ENCODE results near the gene IKZF4. TPM values are rescaled to one million over a fixed set of nuclear protein-coding genes. Genes with fewer than 3 reads are reported as not detected.
"Not testable (repeated sequence)": the region's sequence is repeated elsewhere in the genome, so short reads cannot be mapped to it uniquely, and the experiment has no call there.

IKZF4 gene
- total RNA-seq, 2 donors from 2014 or later, result 3.9 to 9.4 TPM

DNA sequence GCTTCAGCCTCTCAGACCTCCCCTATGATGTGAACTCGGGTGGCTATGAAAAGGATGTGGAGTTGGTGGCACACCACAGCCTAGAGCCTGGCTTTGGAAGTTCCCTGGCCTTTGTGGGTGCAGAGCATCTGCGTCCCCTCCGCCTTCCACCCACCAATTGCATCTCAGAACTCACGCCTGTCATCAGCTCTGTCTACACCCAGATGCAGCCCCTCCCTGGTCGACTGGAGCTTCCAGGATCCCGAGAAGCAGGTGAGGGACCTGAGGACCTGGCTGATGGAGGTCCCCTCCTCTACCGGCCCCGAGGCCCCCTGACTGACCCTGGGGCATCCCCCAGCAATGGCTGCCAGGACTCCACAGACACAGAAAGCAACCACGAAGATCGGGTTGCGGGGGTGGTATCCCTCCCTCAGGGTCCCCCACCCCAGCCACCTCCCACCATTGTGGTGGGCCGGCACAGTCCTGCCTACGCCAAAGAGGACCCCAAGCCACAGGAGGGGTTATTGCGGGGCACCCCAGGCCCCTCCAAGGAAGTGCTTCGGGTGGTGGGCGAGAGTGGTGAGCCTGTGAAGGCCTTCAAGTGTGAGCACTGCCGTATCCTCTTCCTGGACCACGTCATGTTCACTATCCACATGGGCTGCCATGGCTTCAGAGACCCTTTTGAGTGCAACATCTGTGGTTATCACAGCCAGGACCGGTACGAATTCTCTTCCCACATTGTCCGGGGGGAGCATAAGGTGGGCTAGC lies 13.9 kb downstream of the IKZF4 start:
- Mint-ChIP-seq H3K36me3 (ENCODE audit: low read depth) (peaks cover 10% of the 10 kb centered on the region), H3K27me3 (no peaks in the 10 kb centered on the region), H3K4me1 (peaks cover 12% of the 10 kb centered on the region), H3K4me3 (no peak overlapping the region), H3K27ac (peak overlapping the region; percentile 78)
- ATAC-seq (peak; percentile 75), DNase-seq (peak in 1 of 3 donors; percentile 13)
- no peaks in the 10 kb centered on the region for H3K9me3 ChIP-seq (ENCODE audit: control insufficient read depth, low read length, poor library complexity, severe bottlenecking)

- no peaks in the 10 kb centered on the region for H3K9me3 ChIP-seq (ENCODE audit: control insufficient read depth, low read length, poor library complexity, severe bottlenecking)
- H3K4me3 Mint-ChIP-seq, result no peak overlapping the region
- H3K27ac Mint-ChIP-seq, result peak overlapping the region; percentile 41
- H3K27me3 Mint-ChIP-seq, result no peaks in the 10 kb centered on the region
- DNase-seq, result no peak
- H3K4me1 Mint-ChIP-seq, result peaks cover 11% of the 10 kb centered on the region
- H3K36me3 Mint-ChIP-seq (ENCODE audit: low read depth), result peaks cover 13% of the 10 kb centered on the region
- no peak for ATAC-seq
Measured at GRCh38 chr12:56037161-56037560, 16.3 kb downstream of the IKZF4 start.

DNA sequence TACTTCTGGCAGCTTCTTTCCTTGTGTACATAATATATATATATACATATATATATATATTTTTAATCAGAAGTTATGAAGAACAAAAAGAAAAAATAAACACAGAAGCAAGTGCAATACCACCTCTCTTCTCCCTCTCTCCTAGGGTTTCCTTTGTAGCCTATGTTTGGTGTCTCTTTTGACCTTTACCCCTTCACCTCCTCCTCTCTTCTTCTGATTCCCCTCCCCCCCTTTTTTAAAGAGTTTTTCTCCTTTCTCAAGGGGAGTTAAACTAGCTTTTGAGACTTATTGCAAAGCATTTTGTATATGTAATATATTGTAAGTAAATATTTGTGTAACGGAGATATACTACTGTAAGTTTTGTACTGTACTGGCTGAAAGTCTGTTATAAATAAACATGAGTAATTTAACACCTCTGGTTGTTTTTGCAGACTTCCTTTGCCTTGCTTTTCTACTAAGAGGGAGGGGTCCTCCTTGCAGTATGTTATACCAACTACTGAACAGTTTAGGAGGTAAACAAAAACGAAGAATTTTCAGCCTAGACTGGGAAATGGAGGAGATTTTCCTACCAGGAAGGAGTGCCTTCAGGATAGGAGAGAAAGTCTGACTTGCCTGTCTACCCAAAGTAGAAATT lies 17.3 kb downstream of the IKZF4 start:
- Mint-ChIP-seq H3K27me3 (no peaks in the 10 kb centered on the region), H3K27ac (peak overlapping the region; percentile 41), H3K36me3 (ENCODE audit: low read depth) (peaks cover 13% of the 10 kb centered on the region), H3K4me1 (peaks cover 17% of the 10 kb centered on the region), H3K4me3 (no peak overlapping the region)
- ATAC-seq (no peak), DNase-seq (no peak)
- no peaks in the 10 kb centered on the region for H3K9me3 ChIP-seq (ENCODE audit: control insufficient read depth, low read length, poor library complexity, severe bottlenecking)

- H3K9me3 ChIP-seq (ENCODE audit: control insufficient read depth, low read length, poor library complexity, severe bottlenecking), result no peaks in the 10 kb centered on the region
- Mint-ChIP-seq H3K27me3 (no peaks in the 10 kb centered on the region), H3K36me3 (ENCODE audit: low read depth) (peaks cover 13% of the 10 kb centered on the region), H3K4me1 (peaks cover 21% of the 10 kb centered on the region), H3K4me3 (no peak overlapping the region), H3K27ac (peak overlapping the region; percentile 98)
- DNase-seq (no peak), ATAC-seq (no peak)
Measured at GRCh38 chr12:56040151-56040550, 19.3 kb downstream of the IKZF4 start.

GRCh38 chr12:56040963-56041551 lies 20.2 kb downstream of the IKZF4 start:
- peaks cover 7% of the 10 kb centered on the region for H3K36me3 Mint-ChIP-seq (ENCODE audit: low read depth)
- H3K27me3 Mint-ChIP-seq, result no peaks in the 10 kb centered on the region
- DNase-seq, result no peak
- peaks cover 18% of the 10 kb centered on the region for H3K4me1 Mint-ChIP-seq
- ATAC-seq, result peak; percentile 1
- H3K9me3 ChIP-seq (ENCODE audit: control insufficient read depth, low read length, poor library complexity, severe bottlenecking), result no peaks in the 10 kb centered on the region
- H3K27ac Mint-ChIP-seq, result peak overlapping the region; percentile 98
- H3K4me3 Mint-ChIP-seq, result peak overlapping the region; percentile 98

GRCh38 chr12:56041552-56042429 lies 20.9 kb downstream of the IKZF4 start, which contains the start of gene RPS26:
Gene RPS26 (plus strand): TSS chr12:56041918. CDS start chr12:56042167, 249 bp downstream.
- peak within 1 kb of the TSS; percentile 98 for H3K27ac Mint-ChIP-seq
- H3K36me3 Mint-ChIP-seq (ENCODE audit: low read depth), result peaks cover 7% of the 10 kb centered on the region
- no peaks in the 10 kb centered on the region for H3K27me3 Mint-ChIP-seq
- H3K4me1 Mint-ChIP-seq, result peaks cover 21% of the 10 kb centered on the region
- DNase-seq, result peak; percentile 77 to 91 (median 86)
- peak; percentile 93 for ATAC-seq
- H3K9me3 ChIP-seq (ENCODE audit: control insufficient read depth, low read length, poor library complexity, severe bottlenecking), result no peaks in the 10 kb centered on the region
- H3K4me3 Mint-ChIP-seq, result peak within 1 kb of the TSS; percentile 98

DNA sequence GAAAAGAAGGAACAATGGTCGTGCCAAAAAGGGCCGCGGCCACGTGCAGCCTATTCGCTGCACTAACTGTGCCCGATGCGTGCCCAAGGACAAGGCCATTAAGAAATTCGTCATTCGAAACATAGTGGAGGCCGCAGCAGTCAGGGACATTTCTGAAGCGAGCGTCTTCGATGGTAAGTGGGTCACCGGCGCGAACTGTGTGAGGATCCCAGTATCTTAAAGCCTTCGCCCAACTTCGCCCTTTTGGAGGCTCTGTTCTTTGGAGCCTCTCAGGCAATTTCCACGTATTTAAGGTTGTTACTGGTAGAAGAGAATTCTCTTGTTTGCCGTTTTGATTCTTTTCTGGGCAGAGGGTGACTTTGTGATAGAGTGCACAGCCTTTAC lies 21.6 kb downstream of the IKZF4 start:
- H3K27ac Mint-ChIP-seq, result peak overlapping the region; percentile 98
- not testable (repeated sequence) for H3K27me3 Mint-ChIP-seq
- H3K4me1 Mint-ChIP-seq, result peaks cover 24% of the 10 kb centered on the region

DNA sequence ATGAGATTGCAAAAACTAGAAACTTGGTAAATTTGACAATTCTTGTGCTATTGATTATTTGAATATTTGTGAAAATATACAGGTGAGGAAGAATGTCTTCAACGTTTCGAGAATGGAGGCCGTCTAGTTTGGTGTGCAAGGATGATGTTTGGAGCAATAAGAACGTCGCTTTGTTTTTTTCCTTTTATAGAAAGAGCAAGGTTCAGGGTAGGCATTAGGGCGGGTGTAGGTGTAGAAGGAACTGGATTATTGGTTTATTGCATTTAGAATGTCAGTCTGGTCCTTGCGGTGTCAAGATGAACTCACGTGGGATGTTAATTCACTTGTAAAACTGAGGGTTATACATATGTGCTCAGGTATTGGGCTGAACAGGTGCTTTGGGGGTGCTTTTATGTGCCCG lies 22.0 kb downstream of the IKZF4 start:
- Mint-ChIP-seq H3K4me1 (peaks cover 24% of the 10 kb centered on the region), H3K36me3 (ENCODE audit: low read depth) (peaks cover 7% of the 10 kb centered on the region), H3K27me3 (no peaks in the 10 kb centered on the region), H3K4me3 (peak overlapping the region; percentile 98), H3K27ac (peak overlapping the region; percentile 98)
- no peak for DNase-seq
- ATAC-seq, result no peak
- H3K9me3 ChIP-seq (ENCODE audit: control insufficient read depth, low read length, poor library complexity, severe bottlenecking), result no peaks in the 10 kb centered on the region

More for the DNA sequence above, 21.6 kb downstream of the IKZF4 start:
- not testable (repeated sequence) for ATAC-seq; DNase-seq; H3K36me3 Mint-ChIP-seq (ENCODE audit: low read depth); H3K9me3 ChIP-seq (ENCODE audit: control insufficient read depth, low read length, poor library complexity, severe bottlenecking)
- peak overlapping the region; percentile 98 for H3K4me3 Mint-ChIP-seq

DNA sequence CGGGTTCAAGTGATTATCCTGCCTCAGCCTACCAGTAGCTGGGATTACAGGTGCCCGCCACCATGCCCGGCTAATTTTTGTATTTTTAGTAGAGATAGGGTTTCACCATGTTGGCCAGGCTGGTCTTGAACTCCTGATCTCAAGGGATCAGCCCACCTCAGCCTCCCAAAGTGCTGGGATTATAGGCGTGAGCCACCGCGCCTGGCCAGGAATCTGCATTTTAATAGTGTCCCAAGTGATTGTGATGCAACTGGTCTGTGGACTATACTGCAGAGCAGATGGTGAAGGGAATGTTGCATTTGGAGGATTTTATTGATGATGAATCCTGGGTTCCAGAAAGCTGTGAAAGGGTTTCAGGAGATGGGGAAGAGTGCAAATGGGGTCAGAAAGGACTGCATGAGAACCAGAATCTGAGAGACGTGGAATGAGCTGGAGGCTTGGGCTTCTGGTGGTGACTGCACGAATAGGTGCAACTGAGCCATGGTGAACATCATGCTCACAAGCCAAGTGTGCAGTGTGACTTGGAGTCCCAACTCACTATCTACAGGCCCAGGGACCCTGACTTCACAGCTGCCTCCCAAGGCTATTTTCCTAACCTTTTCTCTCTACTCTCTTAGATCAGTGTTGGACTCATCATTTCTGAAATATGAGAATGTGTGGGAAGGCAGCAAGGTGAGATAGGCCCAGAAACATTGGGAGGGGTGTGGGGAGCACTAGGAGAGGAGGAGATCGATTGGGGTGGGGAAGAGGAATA lies 25.4 kb downstream of the IKZF4 start:
- no peak for DNase-seq
- peaks cover 7% of the 10 kb centered on the region for H3K36me3 Mint-ChIP-seq (ENCODE audit: low read depth)
- no peaks in the 10 kb centered on the region for H3K27me3 Mint-ChIP-seq
- ATAC-seq, result no peak
- peaks cover 23% of the 10 kb centered on the region for H3K4me1 Mint-ChIP-seq
- H3K4me3 Mint-ChIP-seq, result no peak overlapping the region
- peak overlapping the region; percentile 81 for H3K27ac Mint-ChIP-seq
- H3K9me3 ChIP-seq (ENCODE audit: control insufficient read depth, low read length, poor library complexity, severe bottlenecking), result no peaks in the 10 kb centered on the region

GRCh38 chr12:56053407-56053893 lies 32.6 kb downstream of the IKZF4 start:
- no peaks in the 10 kb centered on the region for H3K9me3 ChIP-seq (ENCODE audit: control insufficient read depth, low read length, poor library complexity, severe bottlenecking)
- H3K4me1 Mint-ChIP-seq, result peaks cover 8% of the 10 kb centered on the region
- DNase-seq (no peak), ATAC-seq (no peak)
- no peak overlapping the region for H3K4me3 Mint-ChIP-seq
- H3K36me3 Mint-ChIP-seq (ENCODE audit: low read depth), result no peaks in the 10 kb centered on the region
- H3K27me3 Mint-ChIP-seq, result no peaks in the 10 kb centered on the region
- no peak overlapping the region for H3K27ac Mint-ChIP-seq

- H3K36me3 Mint-ChIP-seq (ENCODE audit: low read depth); H3K4me1 Mint-ChIP-seq; H3K9me3 ChIP-seq (ENCODE audit: control insufficient read depth, low read length, poor library complexity, severe bottlenecking); DNase-seq; H3K27me3 Mint-ChIP-seq; ATAC-seq; H3K4me3 Mint-ChIP-seq; H3K27ac Mint-ChIP-seq: not testable (repeated sequence)
Measured at GRCh38 chr12:56059964-56060363, 39.1 kb downstream of the IKZF4 start.

GRCh38 chr12:56061982-56062381 lies 41.1 kb downstream of the IKZF4 start:
- peaks cover 3% of the 10 kb centered on the region for H3K4me1 Mint-ChIP-seq
- ATAC-seq (no peak), DNase-seq (no peak)
- peaks cover 5% of the 10 kb centered on the region for H3K36me3 Mint-ChIP-seq (ENCODE audit: low read depth)
- H3K27me3 Mint-ChIP-seq, result peaks cover 8% of the 10 kb centered on the region
- no peak overlapping the region for H3K4me3 Mint-ChIP-seq
- no peaks in the 10 kb centered on the region for H3K9me3 ChIP-seq (ENCODE audit: control insufficient read depth, low read length, poor library complexity, severe bottlenecking)
- no peak overlapping the region for H3K27ac Mint-ChIP-seq

All from T-helper 17 cell (primary cell).